Measurements from ENCODE around the gene IL1RAPL2.

DNA sequence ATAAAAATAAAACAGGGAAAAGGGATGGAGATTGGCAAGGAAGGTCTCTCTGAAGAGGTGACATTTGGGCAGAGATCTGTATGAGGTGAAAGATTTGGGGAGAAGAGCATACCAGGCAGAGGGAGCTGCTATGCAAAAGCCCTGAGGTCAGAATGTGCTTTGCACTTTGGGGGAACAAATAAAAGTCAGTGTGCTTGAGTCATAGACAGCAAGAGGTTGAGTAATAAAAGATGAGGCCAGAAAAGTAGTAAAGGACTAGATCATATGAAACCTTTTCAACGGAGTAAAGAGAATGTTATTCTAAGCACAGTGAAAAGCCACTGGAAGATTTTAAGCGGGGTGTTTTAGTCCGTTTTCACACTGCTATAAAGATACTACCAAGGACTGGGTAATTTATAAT is 731.0 kb downstream of the IL1RAPL2 start:
- TF ChIP-seq POLR2A (IDR thresholded peaks at IDR 0.05) (no peak), CTCF (IDR thresholded peaks at IDR 0.05) (no peak)
